Smooth muscle cell (in vitro differentiated cells): ENCODE measurements around the gene EGFLAM. TPM values are rescaled to one million over a fixed set of nuclear protein-coding genes. Genes with fewer than 3 reads are reported as not detected.

Experiments used
- DNase-seq: peaks from one replicate; lab custom pipeline; 2025; ENCODE audit not compliant: unreplicated experiment; lab: John Stamatoyannopoulos, UW
- H2AFZ ChIP-seq: fragments of 200-600 bp; sonication (generic); 2 replicates; pipeline ENCODE4 v1.6.0; 2016; ENCODE audit warnings: antibody characterized with exemption, low read depth, mild to moderate bottlenecking
- H3F3A ChIP-seq: fragments of 200-600 bp; sonication (generic); 2 replicates; pipeline ENCODE4 v1.6.0; 2017; ENCODE audit warnings: antibody characterized with exemption, low read depth
- H3K27ac ChIP-seq: fragments of 200-600 bp; sonication (generic); 2 replicates; pipeline ENCODE4 v1.5.1; 2016; ENCODE audit warnings: low read depth, mild to moderate bottlenecking
- H3K27me3 ChIP-seq: fragments of 200-600 bp; sonication (generic); 2 replicates; pipeline ENCODE4 v1.6.1; 2016; ENCODE audit warnings: low read depth, mild to moderate bottlenecking
- H3K36me3 ChIP-seq: fragments of 200-600 bp; sonication (generic); 2 replicates; pipeline ENCODE4 v1.5.1; 2016; ENCODE audit warnings: low read depth
- H3K4me1 ChIP-seq: fragments of 200-600 bp; sonication (generic); 2 replicates; pipeline ENCODE4 v1.5.1; 2016; ENCODE audit warnings: low read depth
- H3K4me2 ChIP-seq: fragments of 200-600 bp; sonication (generic); 2 replicates; pipeline ENCODE4 v1.6.0; 2016; ENCODE audit warnings: mild to moderate bottlenecking
- H3K4me3 ChIP-seq: fragments of 200-600 bp; sonication (generic); 2 replicates; pipeline ENCODE4 v1.5.1; 2016; ENCODE audit warnings: mild to moderate bottlenecking
- H3K79me2 ChIP-seq: fragments of 200-600 bp; sonication (generic); 2 replicates; pipeline ENCODE4 v1.6.0; 2016; ENCODE audit warnings: low read depth, mild to moderate bottlenecking
- H3K9ac ChIP-seq: fragments of 200-600 bp; sonication (generic); 2 replicates; pipeline ENCODE4 v1.6.0; 2016; ENCODE audit warnings: low read depth
- H3K9me3 ChIP-seq: fragments of 200-600 bp; sonication (generic); replicated peaks from 2 replicates; pipeline ENCODE4 v1.5.1; 2016; ENCODE audit warnings: low read depth
- H4K20me1 ChIP-seq: fragments of 200-600 bp; sonication (generic); 2 replicates; pipeline ENCODE4 v1.6.0; 2016; ENCODE audit warnings: low read depth
- WGBS: methylation state at CpG from one replicate; pipeline ENCODE4 v1.1.7; 2016; ENCODE audit warnings: low lambda C conversion rate; 5-methylcytosine and 5-hydroxymethylcytosine counted together
- polyA plus RNA-seq: library from polyadenylated mRNA; unstranded; fragments of >200 nt; fragmentation: Nextera tagmentation; extraction: Ambion mirVana; gene quantifications from 2 replicates; pipeline ENCODE4 v1.2.1, GENCODE V29; 2016
- total RNA-seq: library from RNA; depleted of rRNA; stranded (reverse); fragments of >200 nt; gene quantifications from 2 replicates; pipeline ENCODE4 v1.2.3, GENCODE V29; 2014
- TF ChIP-seq, protein P1 (sequence below): fragments of 200-600 bp; sonication (generic); IDR thresholded peaks from 2 replicates; pipeline ENCODE4 v1.5.1; 2017; ENCODE audit warnings: borderline replicate concordance, mild to moderate bottlenecking, antibody characterized with exemption; ENCODE audit not compliant: insufficient read depth, poor library complexity, severe bottlenecking

The EGFLAM gene
- total and polyA plus RNA-seq, 2 experiments from 2014 or later, result 103 to 194 TPM

DNA sequence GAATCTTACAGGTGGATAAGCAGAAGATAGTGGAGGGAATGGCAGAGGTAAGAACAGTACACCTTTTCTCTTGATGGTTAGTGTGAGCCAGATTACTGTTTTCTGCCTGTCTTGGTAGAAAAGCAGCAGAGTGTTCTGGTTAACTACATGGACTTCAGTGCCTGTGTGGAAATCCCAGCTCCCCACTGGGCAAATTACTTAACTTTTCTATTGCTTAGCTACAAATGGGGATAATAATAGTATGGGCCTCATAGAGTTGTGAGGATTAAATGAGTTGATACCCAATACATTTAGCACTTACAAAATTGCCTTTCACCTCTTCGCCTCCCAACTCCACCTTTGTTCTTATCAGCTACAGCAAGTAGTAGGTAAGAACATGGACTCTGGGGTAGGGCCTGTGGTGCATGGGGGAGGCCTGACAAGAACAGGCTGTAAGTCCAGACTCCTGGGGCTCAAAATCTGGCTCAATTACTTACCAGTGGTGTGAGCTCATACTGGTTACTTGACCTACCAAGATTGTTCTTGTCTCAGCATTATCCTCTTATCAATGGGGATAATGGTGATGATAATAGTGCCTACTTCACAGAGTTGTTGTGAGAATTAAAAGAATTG is 173.0 kb downstream of the EGFLAM start:
- H3K36me3 ChIP-seq, result no peaks in the 10 kb centered on the region
- H3K4me3 ChIP-seq, result no peak overlapping the region
- no peaks in the 10 kb centered on the region for H3K4me1 ChIP-seq
- no peaks in the 10 kb centered on the region for H3K79me2 ChIP-seq
- no peaks in the 10 kb centered on the region for H3K27me3 ChIP-seq
- TF ChIP-seq, protein P1, sequence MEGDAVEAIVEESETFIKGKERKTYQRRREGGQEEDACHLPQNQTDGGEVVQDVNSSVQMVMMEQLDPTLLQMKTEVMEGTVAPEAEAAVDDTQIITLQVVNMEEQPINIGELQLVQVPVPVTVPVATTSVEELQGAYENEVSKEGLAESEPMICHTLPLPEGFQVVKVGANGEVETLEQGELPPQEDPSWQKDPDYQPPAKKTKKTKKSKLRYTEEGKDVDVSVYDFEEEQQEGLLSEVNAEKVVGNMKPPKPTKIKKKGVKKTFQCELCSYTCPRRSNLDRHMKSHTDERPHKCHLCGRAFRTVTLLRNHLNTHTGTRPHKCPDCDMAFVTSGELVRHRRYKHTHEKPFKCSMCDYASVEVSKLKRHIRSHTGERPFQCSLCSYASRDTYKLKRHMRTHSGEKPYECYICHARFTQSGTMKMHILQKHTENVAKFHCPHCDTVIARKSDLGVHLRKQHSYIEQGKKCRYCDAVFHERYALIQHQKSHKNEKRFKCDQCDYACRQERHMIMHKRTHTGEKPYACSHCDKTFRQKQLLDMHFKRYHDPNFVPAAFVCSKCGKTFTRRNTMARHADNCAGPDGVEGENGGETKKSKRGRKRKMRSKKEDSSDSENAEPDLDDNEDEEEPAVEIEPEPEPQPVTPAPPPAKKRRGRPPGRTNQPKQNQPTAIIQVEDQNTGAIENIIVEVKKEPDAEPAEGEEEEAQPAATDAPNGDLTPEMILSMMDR, result no peak
- H3K9me3 ChIP-seq, result no peaks in the 10 kb centered on the region
- H3K9ac ChIP-seq, result no peak overlapping the region
- H3K27ac ChIP-seq, result no peak overlapping the region
- no peak overlapping the region for H3K4me2 ChIP-seq
- WGBS, result 95% methylated on average over 1 of the region's 1 CpG
- DNase-seq, result no peak
- peaks cover 10% of the 10 kb centered on the region for H3F3A ChIP-seq
- no peak overlapping the region for H2AFZ ChIP-seq
- no peaks in the 10 kb centered on the region for H4K20me1 ChIP-seq

DNA sequence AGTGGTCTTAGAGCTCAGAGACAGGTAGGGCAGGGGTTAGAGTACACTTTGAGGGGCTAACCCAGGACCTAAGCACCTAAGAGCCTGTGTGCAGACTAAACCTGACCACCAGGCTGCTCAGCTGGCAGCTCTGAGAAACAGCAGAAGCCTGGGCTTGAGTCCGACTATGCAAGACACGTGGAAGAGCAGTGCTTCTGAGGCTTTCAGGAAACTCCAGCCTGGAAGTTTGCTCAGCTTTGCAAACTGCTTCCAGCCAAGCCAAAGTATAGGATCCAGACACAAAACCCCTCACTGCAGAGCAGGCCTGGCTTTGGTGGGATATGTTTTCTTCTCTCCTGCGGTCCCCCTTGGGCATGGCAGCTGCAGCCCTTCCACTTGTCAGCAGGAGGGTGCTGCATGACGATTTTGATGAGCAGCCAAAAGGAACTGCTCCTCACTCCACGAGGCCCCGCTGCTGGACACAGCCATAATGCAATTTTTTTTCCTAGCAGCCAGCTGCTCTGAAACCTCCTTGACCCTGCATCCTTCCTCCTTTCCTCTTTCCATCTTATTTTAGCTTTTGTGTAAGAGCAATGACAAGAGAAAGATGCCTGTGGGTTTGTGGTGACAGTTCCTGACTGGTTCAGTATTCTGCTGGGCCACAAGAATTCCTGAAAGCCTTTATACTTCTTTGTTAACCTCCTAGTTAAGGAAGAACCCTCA is 175.0 kb downstream of the EGFLAM start:
- no peak overlapping the region for H3K9ac ChIP-seq
- no peak overlapping the region for H3K4me3 ChIP-seq
- no peaks in the 10 kb centered on the region for H4K20me1 ChIP-seq
- no peaks in the 10 kb centered on the region for H3K79me2 ChIP-seq
- H3K36me3 ChIP-seq, result no peaks in the 10 kb centered on the region
- H3K9me3 ChIP-seq, result no peaks in the 10 kb centered on the region
- TF ChIP-seq, protein P1, result no peak
- WGBS, result 74% methylated on average over 6 of the region's 6 CpGs
- peak overlapping the region; percentile 24 for H3K4me2 ChIP-seq
- H3K4me1 ChIP-seq, result no peaks in the 10 kb centered on the region
- peak overlapping the region; percentile 24 for H3K27ac ChIP-seq
- no peak for DNase-seq
- H2AFZ ChIP-seq, result no peak overlapping the region
- H3F3A ChIP-seq, result peaks cover 10% of the 10 kb centered on the region
- no peaks in the 10 kb centered on the region for H3K27me3 ChIP-seq

DNA sequence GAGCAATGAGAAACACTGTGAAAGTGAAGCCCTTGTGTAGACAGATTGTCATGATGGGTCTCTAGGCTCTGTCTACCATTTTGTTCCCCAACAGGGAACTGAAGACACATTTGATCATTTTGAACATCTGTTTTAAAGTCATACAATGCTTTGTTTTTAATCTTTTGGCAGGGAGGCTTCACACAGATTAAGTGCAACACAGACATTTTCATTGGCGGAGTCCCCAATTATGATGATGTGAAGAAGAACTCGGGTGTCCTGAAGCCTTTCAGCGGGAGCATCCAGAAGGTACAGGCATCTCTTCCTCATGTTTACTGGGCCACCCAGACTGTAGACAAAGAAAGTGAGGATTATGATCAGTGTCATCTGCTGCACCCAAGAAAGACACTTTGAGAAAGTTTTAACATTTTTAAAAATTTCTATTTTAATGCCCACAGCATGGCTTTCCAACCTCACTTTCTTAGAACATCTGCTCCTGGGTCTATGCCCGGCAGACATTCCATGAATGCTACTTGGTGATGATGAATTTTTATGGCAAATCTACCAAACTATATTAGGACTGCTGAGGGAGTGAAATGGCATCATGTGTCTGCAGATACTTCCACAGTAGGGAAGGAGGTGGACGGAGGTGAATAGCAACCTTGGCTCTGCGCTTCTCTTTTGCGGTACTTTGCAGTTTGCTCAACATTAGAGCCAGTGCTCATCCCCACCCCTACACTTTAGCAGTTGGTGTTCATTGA is 176.8 kb downstream of the EGFLAM start:
- Histone ChIP-seq H2AFZ (no peak overlapping the region), H3K4me1 (no peaks in the 10 kb centered on the region), H3K9ac (no peak overlapping the region), H3F3A (peaks cover 10% of the 10 kb centered on the region), H3K9me3 (no peaks in the 10 kb centered on the region), H3K27me3 (no peaks in the 10 kb centered on the region), H3K4me2 (no peak overlapping the region), H4K20me1 (no peaks in the 10 kb centered on the region), H3K79me2 (no peaks in the 10 kb centered on the region), H3K27ac (no peak overlapping the region), H3K36me3 (no peaks in the 10 kb centered on the region), H3K4me3 (no peak overlapping the region)
- TF ChIP-seq, protein P1, result no peak
- no peak for DNase-seq
- 96% methylated on average over 7 of the region's 7 CpGs for WGBS
